Stimulated activated CD4-positive, alpha-beta T cell treated with anti-CD3 and anti-CD28 coated beads, TNF-alpha, amount 100 ng/mL, for 24 hours (primary cell): ENCODE measurements around the gene MTHFD2L.
"Not testable (repeated sequence)": the region's sequence is repeated elsewhere in the genome, so short reads cannot be mapped to it uniquely, and the experiment has no call there.

Experiments
- DNase-seq, 3 experiments: peaks; one replicate each; pipeline ENCODE4 v3.0.0-alpha.2; 2020; ENCODE audit warnings: low read depth in 3 of 3

The MTHFD2L gene

DNA sequence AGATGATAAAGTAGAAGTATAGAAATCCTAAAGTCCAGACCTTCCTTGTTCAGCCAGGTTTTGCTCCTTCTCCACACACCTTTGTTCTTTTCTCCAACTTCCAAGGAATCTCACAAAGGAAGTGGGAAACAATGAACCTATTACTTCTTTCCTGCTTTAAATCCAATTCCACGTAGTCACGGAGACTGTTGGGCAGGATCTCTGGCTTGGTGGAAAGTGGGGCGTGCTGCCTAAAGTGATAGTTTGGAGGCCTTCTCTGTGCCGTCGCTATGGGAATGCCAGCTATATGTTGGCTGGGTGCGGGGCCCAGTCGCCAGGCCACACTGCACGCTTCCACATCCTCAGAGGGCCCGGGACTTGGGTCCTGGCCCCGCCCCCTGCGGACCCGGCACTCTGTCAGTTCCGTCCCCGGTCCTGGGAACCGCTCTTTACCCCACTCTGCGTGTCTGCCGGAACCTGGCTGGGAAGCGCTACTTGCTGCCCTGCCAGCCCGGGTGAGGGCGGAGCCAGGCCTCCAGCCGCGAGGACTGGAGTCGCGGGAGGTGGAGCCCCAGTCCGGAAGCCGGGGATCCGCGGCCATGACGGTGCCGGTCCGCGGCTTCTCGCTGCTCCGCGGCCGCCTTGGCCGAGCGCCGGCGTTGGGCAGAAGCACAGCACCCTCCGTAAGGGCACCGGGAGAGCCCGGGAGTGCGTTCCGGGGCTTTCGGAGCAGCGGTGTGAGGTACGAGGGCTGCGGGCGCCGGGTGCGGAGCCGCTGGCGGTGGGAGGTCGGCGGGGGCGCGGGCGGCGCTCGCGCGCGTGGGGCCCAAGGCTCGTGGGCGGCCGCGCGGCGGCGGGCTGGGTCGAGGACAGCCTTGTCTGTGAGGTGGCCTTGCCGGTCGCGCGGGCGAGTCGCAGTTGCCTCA, at the start of gene MTHFD2L:
Gene MTHFD2L (plus strand): TSS at position 558 of the 905 bp plus-strand sequence. CDS start 21 bp downstream, at position 579.
- DNase-seq: peak; percentile 67 to 86 (median 70)

DNA sequence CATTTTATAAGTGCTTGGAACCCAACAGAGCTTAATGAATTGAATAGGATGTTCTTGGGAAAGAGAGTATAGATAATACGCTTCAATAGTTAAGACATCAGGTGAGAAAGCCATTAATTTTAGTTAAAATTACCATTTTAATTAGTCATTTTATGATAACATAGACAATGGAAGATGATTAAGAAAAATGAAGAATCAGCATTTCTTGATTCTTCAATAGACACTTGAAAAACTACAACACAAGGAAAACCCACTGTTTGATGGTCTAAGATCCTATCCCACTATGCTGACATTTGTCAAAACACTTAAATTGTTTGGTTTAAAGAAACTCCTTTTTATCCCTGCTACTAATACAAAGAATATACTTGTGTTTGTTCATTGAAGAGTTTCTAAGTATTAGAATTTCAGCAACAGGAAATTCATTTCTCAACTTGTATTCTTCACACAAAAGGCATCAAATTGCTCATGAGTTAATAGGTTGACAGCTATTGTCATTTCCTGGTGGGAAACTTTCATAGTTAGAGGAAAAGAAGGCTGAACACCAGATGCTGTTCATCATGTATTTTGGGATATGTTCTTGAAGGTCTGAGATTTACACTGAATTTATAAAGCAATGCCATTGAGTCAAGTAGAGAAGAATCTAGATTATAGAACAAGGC, 49.3 kb upstream of the MTHFD2L start:
- no peak for DNase-seq

DNA sequence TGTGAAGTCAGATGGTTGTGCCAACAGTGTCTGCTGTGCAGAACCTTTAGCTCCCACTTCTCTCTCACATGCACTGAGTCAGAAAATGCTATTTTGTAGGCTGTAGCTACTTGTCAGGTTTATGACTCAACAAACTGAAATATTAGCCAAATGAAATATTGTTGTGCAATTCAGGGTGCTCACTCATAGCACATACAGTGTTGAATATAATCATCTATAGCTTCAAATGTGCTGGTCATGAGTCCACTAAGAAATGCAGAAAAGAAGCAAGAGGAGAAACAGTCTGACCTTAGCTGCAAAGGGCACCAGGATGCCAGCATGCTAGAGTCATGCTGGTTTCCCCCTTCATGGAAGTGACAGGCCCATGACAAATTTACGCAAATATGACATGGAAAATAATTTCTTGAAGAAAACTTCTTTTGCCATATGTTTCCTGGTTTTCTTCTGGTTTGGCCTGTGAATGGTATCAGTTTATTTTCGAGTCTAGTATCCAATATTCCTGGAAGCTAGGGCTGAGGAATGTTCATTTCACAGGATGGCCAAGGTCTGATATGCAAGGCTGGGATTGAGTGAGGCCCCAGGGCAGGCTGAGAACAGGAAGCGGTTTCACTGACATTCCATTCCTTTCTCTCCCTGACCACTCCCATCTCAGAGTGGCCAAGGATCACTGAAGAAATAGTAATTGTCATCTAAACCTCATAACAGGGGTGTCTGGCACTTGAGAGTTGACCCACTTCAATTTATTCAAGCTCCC, 48.6 kb upstream of the MTHFD2L start:
- DNase-seq: no peak

DNA sequence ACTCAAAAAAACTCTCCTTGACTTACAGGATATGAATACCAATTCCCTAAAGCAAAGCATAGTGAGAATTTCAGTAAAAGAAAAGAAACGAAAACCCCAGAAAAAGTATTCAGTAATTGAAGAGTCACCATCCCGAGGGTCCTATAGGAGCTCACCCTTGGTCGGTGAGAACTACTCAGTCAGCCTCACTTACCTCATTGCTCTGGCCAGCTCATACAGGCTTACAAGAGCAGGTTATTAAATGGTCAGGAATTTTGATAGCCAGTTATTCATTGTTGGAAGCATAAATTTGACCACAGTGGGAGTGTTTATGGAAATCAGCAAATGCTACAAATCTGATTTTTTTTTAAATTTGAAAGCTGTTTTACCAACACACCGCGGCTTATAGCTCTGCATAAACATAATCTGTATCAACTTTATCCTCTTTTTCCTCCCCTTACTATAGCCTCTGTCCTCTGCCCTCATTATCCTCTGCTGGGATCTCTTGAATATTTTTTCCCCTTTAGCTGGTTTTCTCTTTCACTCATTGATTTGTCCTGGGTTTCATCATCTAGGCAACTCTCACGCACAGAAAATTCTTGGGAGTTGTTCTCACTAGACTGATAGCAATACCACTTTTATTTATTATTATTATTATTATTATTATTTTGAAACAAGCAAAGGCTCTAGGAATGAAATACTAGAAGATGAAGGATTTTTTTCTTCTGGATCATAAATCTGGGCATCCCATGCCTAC, 47.9 kb upstream of the MTHFD2L start:
- DNase-seq: no peak

DNA sequence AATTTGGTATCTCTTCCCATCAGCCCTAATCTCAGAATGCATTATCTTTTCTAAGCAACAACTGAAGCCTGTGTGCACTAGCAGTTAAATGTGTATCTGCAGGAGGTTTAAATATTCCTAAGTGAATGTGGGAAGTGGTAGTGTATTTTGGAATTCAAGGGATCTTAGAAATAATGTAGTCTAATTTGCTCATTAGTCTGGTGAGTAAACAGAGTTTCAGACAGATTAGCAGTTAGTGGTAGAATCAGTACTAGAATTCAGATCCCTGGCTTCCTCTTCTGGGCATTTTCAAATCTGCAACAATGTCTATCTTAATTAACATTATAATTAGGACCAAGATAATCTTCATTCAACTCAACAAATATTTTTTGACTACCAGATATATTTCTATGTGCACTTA, 47.2 kb upstream of the MTHFD2L start:
- DNase-seq: no peak

DNA sequence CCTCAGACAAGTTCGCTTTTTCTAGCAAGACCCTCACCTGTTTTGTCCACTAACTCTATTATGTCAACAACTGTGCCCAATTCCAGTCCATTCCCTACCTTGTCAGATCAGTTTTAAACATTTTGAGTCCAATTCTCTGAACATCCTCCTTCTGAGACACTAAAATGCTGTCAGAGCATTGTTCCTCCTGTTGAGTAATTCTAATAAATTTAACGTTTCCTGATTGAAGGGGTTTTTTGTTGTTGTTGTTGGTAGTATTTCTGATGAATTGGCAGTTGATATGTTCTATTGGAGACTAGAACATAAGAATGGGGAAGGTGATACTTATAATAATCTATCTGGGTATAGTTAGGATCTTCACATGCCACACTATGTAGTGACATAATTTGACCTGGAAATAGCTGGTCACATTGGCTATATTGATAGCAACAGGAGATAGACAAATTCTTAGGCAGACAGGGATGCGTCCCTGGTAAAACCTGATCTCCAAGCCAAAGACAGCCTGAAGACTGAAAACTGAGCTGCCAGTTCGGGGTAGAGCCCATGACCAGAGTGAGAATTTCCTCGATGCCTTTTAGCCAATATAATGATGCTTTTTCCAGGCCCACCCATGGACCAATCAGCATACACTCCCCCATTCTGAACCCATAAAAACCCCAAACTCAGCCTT, 46.5 kb upstream of the MTHFD2L start:
- DNase-seq: no peak

DNA sequence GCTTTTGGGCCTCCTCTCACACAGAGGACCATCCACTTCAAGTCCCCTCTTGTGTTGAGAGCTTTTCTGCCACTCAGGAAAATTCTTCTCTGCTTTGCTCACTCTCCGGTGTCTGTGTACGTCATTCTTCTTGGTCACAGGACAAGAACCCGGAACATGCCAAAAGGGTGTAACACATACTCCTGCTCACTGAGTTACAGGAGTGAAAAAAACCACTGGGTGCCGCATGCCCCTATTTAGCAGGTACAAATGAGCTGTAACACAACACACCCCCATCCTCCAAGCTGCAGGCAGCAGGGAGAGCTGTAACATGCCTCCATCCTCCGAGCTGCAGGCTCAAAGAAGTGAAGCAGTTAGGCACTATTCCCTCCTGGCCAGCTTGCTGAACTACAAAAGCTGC, 45.9 kb upstream of the MTHFD2L start:
- DNase-seq: no peak

DNA sequence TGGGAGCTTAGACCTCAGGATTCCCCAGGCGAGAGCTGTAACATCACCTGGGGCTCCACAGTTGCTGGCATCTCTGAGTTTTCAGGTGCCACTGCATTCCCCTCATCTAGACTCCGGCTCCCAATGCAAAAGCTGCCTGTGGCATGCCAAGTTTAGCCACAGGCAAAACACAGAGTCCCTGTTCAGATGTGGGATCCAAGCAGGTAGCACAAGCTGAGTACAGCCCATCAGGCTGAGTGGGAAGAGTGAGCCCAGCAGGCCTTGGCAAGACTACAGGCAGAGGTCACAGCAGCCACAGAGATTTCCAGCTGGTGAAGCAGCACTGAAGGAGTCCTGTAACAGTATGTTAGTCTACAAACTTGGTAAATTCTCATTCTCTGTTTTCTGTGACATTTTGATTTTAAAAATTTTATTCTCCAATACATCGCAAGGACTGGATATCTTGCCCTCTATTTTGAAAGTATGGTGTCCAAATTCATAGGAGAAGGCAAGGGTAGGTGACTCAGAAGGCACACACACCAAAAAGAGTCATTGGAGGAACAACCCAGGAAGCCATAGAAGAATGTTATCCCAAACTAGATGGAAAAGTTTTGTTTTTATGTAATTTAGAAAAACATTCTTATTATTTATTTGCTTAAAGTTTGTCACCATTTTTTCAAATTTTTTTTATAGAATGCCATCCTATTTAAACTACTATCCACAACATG, 45.4 kb upstream of the MTHFD2L start:
- no peak for DNase-seq

DNA sequence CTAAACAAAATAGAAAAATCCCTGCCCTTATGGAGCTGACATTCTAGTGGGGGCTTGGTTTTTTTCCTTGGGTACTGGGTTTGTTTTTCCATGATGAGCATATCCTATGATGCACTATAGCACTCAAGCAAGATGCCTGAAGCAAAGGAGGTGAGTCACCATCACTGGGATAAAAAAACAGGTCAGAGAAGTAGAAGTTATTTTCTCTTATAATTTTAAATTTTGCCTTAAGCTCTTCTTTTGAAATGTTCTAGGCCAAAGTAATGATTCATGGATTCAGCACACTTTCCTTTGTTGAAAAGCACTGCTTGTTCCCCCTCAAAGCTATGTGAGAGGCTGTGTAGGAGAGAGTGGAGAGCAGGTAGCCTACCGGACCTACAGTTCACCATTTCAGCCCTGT, 43.7 kb upstream of the MTHFD2L start:
- DNase-seq: no peak

DNA sequence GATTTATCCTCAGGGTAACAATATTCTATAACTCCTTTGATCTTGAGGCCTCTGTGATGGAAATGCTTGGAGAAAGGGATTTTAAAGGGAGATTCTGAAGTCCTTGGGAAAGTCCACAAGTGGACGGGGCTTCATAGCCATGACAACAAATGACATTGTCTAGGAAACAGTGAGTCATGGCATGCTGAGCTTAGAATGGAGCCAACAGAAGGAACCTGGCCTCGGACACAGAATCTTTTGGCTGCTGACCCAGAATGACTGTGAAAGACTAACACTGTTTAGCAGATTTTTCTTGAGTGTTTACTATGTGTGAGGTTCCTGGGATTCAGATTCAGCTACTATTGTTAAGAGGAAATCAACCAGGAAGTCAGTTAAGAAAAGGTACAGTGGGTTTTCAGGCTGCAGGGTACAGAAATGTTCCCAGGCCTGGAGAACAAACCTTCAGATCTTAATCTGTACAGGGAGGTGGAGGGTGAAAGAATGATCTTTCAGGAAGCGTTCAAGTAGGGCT, 40.8 kb upstream of the MTHFD2L start:
- no peak for DNase-seq

DNA sequence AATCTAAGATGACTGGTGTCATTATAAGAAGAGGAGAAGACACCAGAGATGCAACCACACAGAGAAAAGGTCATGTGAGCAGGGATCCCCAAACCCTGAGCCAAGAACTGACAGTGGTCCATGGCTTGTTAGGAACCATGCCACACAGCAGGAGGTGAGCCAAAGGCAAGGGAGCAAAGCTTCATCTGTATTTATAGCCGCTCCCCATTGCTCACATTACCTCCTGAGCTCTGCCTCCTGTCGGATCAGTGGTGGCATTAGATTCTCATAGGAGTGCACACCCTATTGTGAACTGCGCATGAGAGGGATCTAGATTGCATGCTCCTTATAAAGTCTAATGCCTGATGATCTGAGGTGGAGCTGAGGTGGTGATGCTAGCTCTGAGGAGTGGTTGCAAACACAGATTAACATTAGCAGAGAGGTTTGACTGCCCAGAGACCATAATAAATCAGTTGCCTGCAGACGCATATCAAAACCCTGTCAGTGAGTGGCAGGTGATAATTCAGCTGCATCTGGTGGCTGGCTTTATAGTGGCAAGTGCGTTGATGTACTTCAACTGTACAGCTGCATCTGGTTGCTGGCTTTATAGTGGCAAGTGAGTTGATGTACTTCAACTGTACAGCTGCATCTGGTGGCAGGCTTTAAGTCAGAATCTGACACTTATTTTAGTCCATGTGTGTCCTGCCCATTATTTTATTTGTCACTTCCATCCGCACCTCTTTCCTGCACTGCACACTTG, 39.1 kb upstream of the MTHFD2L start:
- no peak for DNase-seq

DNA sequence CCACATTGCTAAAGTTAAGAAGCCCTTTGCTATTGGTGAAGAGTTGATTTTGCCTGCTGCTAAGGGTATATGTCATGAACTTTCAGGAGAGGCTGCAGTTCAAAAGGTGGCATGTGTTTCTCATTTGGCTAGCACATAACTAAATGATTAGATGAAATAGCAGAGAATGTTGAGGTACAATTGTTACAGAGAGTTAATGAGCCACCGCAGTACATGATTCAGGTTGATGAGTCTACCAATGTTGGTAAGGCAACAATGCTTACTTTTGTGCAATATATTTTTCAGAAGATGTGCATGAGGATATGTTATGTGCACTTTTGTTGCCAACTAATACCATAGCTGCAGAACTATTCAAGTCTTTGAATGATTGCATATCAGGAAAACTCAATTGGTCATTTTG, 37.8 kb upstream of the MTHFD2L start:
- DNase-seq: no peak

DNA sequence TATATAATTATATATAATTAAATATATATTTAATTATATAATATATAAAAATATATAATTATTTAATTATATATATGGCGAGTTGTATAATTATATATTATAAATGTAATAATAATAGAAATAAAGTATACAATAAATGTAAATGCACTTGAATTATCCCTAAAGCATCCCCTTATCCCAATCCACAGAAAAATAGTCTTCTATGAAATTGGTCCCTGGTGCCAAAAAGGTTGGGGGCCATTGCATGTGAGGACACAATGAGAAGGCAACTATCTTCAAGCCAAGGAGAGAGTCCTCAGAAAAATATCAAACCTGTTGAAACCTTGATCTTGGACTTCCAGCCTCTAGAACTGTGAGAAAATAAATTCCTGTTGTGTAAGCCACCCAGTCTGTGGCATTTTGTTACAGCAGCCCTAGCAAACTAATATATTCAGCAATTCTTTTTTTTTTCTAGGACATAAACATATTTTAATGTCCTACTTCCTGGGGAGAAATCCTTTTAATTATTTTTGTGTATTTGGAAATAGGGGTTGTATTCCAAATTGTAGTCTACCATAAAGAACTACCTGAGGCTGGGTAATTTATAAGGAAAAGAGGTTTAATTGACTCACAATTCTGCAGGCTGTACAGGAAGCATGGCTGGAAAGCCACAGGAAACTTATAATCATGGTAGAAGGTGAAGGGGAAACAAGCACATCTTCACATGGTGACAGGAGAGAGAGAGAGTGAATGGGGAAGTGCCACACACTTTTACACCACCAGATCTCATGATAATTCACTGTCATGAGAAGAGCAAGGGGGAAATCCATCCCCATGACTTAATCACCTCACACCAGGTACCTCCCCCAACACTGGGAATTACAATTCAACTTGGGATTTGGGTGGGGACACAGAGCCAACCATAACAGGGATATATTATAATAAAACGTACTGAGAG, 36.0 kb upstream of the MTHFD2L start:
- DNase-seq: no peak

DNA sequence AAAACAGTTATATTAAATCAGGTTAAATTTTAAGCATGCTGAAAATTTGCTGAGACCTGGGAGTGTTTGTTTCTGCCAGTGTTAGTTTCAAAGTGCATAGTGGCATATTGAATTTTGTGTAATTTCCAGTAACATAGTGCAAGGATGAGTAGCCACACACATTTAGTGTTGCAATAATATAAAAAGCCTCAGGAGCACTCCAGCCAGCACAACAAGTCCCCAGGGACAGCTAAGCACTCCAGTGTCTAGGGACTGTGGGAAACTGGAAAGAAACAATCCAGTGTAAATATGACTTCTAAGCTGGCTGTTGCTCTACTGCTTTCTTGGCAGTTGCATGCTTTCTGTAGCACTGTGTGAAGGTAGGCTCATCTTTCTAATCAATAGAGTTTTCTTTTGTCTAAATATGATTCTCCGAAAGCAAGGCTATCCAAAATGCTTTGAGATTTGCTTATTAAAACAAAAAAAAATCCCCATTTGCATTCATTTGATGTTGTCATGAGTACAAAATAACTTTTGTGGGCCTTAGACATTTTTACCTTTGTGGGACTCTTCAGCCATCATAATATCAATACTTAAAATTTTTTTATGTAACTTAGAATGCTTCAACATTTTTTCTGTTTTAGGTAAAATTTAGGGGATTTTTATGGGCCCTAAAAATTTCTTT, 34.7 kb upstream of the MTHFD2L start:
- DNase-seq: no peak

DNA sequence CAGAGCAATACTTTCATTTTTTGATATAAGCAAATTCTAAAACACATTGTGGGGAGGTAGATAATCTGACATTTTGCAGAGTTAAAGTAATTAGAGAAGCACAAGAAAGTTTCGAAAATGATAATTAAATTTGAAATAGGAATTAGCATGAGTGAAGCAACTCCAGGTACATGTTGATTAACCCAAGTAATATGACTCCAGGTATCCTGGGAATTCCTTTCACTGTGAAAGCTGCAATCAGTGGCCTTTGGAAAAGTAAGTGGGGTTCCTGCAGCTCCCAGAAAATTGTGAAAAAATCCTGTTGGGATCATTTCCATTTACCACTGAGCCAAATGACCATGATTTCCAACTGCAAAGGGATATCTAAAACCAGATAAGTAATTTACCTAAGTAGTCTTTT, 32.9 kb upstream of the MTHFD2L start:
- DNase-seq: no peak

DNA sequence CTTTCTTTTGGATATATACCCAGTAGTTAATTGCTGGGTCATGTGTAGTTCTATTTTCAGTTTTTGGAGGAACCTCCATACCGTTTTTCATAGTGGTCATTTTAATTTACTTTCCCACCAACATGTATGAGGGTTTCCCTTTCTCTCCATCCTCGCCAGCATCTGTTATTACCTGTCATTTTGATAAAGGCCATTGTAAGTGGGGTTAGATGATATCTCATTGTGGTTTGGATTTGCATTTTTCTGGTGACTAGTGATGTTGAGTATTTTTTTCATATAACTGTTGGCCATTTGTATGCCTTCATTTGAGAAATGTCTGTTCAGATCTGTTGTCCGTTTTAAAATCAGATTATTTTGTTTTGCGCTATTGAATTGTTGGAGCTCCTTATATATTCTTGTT, 30.2 kb upstream of the MTHFD2L start:
- DNase-seq: no peak

DNA sequence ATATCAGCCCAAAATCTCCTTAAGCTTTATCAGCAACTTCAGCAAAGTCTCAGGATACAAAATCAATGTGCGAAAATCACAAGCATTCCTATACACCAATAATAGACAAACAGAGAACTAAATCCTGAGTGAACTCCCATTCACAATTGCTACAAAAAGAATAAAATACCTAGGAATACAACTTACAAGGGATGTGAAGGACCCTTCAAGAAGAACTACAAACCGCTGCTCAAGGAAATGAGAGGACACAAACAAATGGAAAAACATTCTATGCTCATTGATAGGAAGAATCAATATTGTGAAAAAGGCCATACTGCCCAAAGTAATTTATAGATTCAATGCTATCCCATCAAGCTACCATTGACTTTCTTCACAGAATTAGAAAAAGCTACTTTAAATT, 27.1 kb upstream of the MTHFD2L start:
- DNase-seq: not testable (repeated sequence)

DNA sequence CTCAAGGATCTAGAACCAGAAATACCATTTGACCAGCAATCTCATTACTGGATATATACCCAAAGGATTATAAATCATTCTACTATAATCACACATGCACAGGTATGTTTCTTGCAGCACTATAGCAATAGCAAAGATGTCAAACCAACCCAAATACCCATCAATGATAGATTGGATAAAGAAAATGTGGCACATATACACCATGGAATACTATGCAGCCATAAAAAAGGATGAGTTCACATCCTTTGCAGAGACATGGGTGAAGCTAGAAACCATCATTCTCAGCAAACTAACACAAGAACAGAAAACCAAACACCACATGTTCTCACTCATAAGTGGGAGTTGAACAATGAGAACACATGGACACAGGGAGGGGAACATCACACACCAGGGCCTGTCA, 25.7 kb upstream of the MTHFD2L start:
- DNase-seq: not testable (repeated sequence)
